Measurements from ENCODE around the gene SLC22A23.

GRCh38 chr6:3372184-3372846 lies 84.5 kb downstream of the SLC22A23 start:
- TF ChIP-seq, protein P1, sequence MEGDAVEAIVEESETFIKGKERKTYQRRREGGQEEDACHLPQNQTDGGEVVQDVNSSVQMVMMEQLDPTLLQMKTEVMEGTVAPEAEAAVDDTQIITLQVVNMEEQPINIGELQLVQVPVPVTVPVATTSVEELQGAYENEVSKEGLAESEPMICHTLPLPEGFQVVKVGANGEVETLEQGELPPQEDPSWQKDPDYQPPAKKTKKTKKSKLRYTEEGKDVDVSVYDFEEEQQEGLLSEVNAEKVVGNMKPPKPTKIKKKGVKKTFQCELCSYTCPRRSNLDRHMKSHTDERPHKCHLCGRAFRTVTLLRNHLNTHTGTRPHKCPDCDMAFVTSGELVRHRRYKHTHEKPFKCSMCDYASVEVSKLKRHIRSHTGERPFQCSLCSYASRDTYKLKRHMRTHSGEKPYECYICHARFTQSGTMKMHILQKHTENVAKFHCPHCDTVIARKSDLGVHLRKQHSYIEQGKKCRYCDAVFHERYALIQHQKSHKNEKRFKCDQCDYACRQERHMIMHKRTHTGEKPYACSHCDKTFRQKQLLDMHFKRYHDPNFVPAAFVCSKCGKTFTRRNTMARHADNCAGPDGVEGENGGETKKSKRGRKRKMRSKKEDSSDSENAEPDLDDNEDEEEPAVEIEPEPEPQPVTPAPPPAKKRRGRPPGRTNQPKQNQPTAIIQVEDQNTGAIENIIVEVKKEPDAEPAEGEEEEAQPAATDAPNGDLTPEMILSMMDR (IDR thresholded peaks at IDR 0.05; ENCODE audit: low read depth, low read length), result no peak
- TF ChIP-seq EZH2phosphoT487 (IDR thresholded peaks at IDR 0.05; ENCODE audit: low read depth), result no peak

Measured in OCI-LY3 (cell line).